Stimulated activated CD8-positive, alpha-beta memory T cell treated with anti-CD3 and anti-CD28 coated beads, Interleukin-15, amount 100 ng/mL, for 48 hours (primary cell): ENCODE results near the gene HELZ2.

Source experiments
- DNase-seq, 2 donors: peaks; one replicate each; pipeline ENCODE4 v3.0.0-alpha.2; 2020; ENCODE audit warnings: low read depth in 2 of 2

Gene HELZ2

GRCh38 chr20:63525185-63525584 lies 48.9 kb downstream of the HELZ2 start:
- DNase-seq = no peak
